K562 (cell line): Measurements from ENCODE around the gene MPC2. TPM values are rescaled to one million over a fixed set of nuclear protein-coding genes. Genes with fewer than 3 reads are reported as not detected.
A peak's percentile ranks its signal among the peaks of the same experiment; 100 is the strongest.

ENCODE experiments used
- ARID2 ChIP-seq: fragments of 450-650 bp; IDR thresholded peaks from 2 replicates; pipeline ENCODE4 v1.6.1; 2017; ENCODE audit warnings: antibody characterized with exemption, mild to moderate bottlenecking
- BRD4 ChIP-seq: fragments of 200-600 bp; sonication (generic); IDR thresholded peaks from 2 replicates; pipeline ENCODE4 v1.6.1; 2017; ENCODE audit warnings: inconsistent platforms
- CBFA2T2 ChIP-seq: fragments of 450-650 bp; conservative IDR thresholded peaks from 2 replicates; pipeline ENCODE4 v1.6.1; 2017; ENCODE audit warnings: mild to moderate bottlenecking
- CREB1 ChIP-seq, 2 experiments: sonication (generic) in 1 of 2; formaldehyde crosslinking in 1 of 2; IDR thresholded peaks; 2 replicates each; pipeline versions ENCODE4 v1.6.1 to v1.8.0; 2012 to 2022; ENCODE audit warnings: inconsistent platforms in 1 of 2, mild to moderate bottlenecking in 1 of 2, missing genetic modification reagents in 1 of 2, moderate library complexity in 1 of 2
- ERF ChIP-seq: fragments of 450-650 bp; formaldehyde crosslinking; IDR thresholded peaks from 2 replicates; pipeline ENCODE4 v1.4.0; 2020; ENCODE audit warnings: mild to moderate bottlenecking, mixed read lengths
- ESRRA ChIP-seq: fragments of 450-650 bp; IDR thresholded peaks from 2 replicates; pipeline ENCODE4 v1.6.1; 2014; ENCODE audit warnings: low read depth, mild to moderate bottlenecking, moderate library complexity, borderline replicate concordance
- HMG20A ChIP-seq: fragments of 450-650 bp; formaldehyde crosslinking; conservative IDR thresholded peaks from 2 replicates; pipeline ENCODE4 v1.4.0; 2020; ENCODE audit warnings: mild to moderate bottlenecking, mixed read lengths
- IRF2 ChIP-seq: sonication (generic); formaldehyde crosslinking; IDR thresholded peaks from 2 replicates; pipeline ENCODE4 v1.8.1; 2022; ENCODE audit warnings: mild to moderate bottlenecking, missing genetic modification reagents
- JUNB ChIP-seq: fragments of 450-650 bp; formaldehyde crosslinking; conservative IDR thresholded peaks from 2 replicates; pipeline ENCODE4 v1.4.0; 2020; ENCODE audit warnings: mild to moderate bottlenecking
- RB1 ChIP-seq: fragments of 450-650 bp; IDR thresholded peaks from 2 replicates; pipeline ENCODE4 v1.6.1; 2017; ENCODE audit warnings: low read depth, mild to moderate bottlenecking
- TRIM28 ChIP-seq: fragments of 450-650 bp; IDR thresholded peaks from 2 replicates; pipeline ENCODE4 v1.6.1; 2017
- ZBTB43 ChIP-seq: sonication (generic); formaldehyde crosslinking; IDR thresholded peaks from 2 replicates; pipeline ENCODE4 v1.8.0; 2023; ENCODE audit warnings: mild to moderate bottlenecking, missing genetic modification reagents
- ZC3H11A ChIP-seq: IDR thresholded peaks from 2 replicates; pipeline ENCODE4 v1.6.1; 2012; ENCODE audit warnings: low read depth, low read length, improper control_type of control experiment
- ZKSCAN8 ChIP-seq: fragments of 200-800 bp; sonication (Bioruptor generic); IDR thresholded peaks from 2 replicates; pipeline ENCODE4 v1.6.1; 2016; ENCODE audit warnings: missing genetic modification characterization, missing compliant biosample characterization
- ZNF146 ChIP-seq: IDR thresholded peaks from one replicate; pipeline ENCODE4 v1.6.1; 2018; ENCODE audit warnings: missing compliant biosample characterization; ENCODE audit not compliant: unreplicated experiment
- ZNF197 ChIP-seq: fragments of 200-800 bp; sonication (Bioruptor generic); IDR thresholded peaks from 2 replicates; pipeline ENCODE4 v1.6.1; 2016; ENCODE audit warnings: low read depth, missing genetic modification characterization, missing compliant biosample characterization
- ZNF561 ChIP-seq: fragments of 450-650 bp; formaldehyde crosslinking; conservative IDR thresholded peaks from 2 replicates; pipeline ENCODE4 v1.4.0; 2020; ENCODE audit warnings: mild to moderate bottlenecking, moderate library complexity
- ZNF57 ChIP-seq: fragments of 450-650 bp; formaldehyde crosslinking; IDR thresholded peaks from 2 replicates; pipeline ENCODE4 v1.4.0; 2020; ENCODE audit warnings: mild to moderate bottlenecking, moderate library complexity
- polyA plus RNA-seq, 8 experiments: library from polyadenylated mRNA; depleted of rRNA in 4 of 8; stranded (reverse) in 5 of 8; unstranded in 3 of 8; fragments of >200 nt; fragmentation: Nextera tagmentation in 2 of 8; fragmentation: Illumina TruSeq in 1 of 8; extraction: Ambion mirVana in 2 of 8; extraction: Trizol in 1 of 8; gene quantifications; 2 replicates each; pipeline versions ENCODE4 v1.2.1 to v1.2.3, GENCODE V29; 2011 to 2014; ENCODE audit warnings: inconsistent platforms in 1 of 8, missing spikeins in 1 of 8
- total RNA-seq, 7 experiments: library from RNA; depleted of rRNA in 6 of 7; stranded (reverse); fragments of >200 nt in 6 of 7; fragmentation: Illumina TruSeq in 2 of 7; extraction: Trizol in 2 of 7; gene quantifications; 2 replicates each; pipeline versions ENCODE4 v1.2.1 to v1.2.3, GENCODE V29; 2011 to 2021; ENCODE audit warnings: low replicate concordance in 1 of 7
- TF ChIP-seq, protein P1 (sequence below): fragments of 450-650 bp; IDR thresholded peaks from 2 replicates; pipeline ENCODE4 v1.6.1; 2014; ENCODE audit warnings: low read depth, mild to moderate bottlenecking, moderate library complexity, borderline replicate concordance
- TF ChIP-seq, protein P2 (sequence below), 2 experiments: IDR thresholded peaks; 2 replicates each; pipeline ENCODE4 v1.6.1; 2012; ENCODE audit warnings: improper control_type of control experiment in 2 of 2, low read depth in 2 of 2, low read length in 2 of 2, borderline replicate concordance in 1 of 2
- TF ChIP-seq, protein P3 (sequence below): fragments of 450-650 bp; IDR thresholded peaks from 2 replicates; pipeline ENCODE4 v1.6.1; 2017; ENCODE audit warnings: mild to moderate bottlenecking, moderate library complexity
- TF ChIP-seq, protein P4 (sequence below): fragments of 450-650 bp; formaldehyde crosslinking; IDR thresholded peaks from 2 replicates; pipeline ENCODE4 v1.4.0; 2020; ENCODE audit warnings: mild to moderate bottlenecking, moderate library complexity

The MPC2 gene
- total and polyA plus RNA-seq, 9 of the 15 experiments (the other 6 are each of a cell fraction or from before 2014, with no cell fraction given) = 70.7 to 179 (median 144) TPM

GRCh38 chr1:167984886-167985489 lies 48.1 kb upstream of the MPC2 start (continued):
- TF ChIP-seq ESRRA (peak; percentile 75; the same call in 1 of the 2 replicates), BRD4 (no peak), ZNF57 (CRISPR knock-in tag) (no peak), ZNF146 (CRISPR knock-in tag) (no peak), RB1 (no peak), TRIM28 (peak; percentile 84), ZNF561 (no peak), ZC3H11A (no peak), ZKSCAN8 (CRISPR knock-in tag) (no peak), HMG20A (CRISPR knock-in tag) (no peak), ZBTB43 (CRISPR knock-in tag) (peak; percentile 88; the same call in 1 of the 2 replicates), IRF2 (CRISPR knock-in tag) (no peak), JUNB (CRISPR knock-in tag) (peak; percentile 70), CREB1 (IDR thresholded peaks at IDR 0.05) (peak; percentile 86), CREB1 (CRISPR knock-in tag; IDR thresholded peaks at IDR 0.05) (peak; percentile 91), CBFA2T2 (peak; percentile 85), ARID2 (no peak), ZNF197 (CRISPR knock-in tag) (no peak), ERF (CRISPR knock-in tag) (no peak)
- TF ChIP-seq, protein P1, sequence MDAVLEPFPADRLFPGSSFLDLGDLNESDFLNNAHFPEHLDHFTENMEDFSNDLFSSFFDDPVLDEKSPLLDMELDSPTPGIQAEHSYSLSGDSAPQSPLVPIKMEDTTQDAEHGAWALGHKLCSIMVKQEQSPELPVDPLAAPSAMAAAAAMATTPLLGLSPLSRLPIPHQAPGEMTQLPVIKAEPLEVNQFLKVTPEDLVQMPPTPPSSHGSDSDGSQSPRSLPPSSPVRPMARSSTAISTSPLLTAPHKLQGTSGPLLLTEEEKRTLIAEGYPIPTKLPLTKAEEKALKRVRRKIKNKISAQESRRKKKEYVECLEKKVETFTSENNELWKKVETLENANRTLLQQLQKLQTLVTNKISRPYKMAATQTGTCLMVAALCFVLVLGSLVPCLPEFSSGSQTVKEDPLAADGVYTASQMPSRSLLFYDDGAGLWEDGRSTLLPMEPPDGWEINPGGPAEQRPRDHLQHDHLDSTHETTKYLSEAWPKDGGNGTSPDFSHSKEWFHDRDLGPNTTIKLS = peak; percentile 98
- TF ChIP-seq, protein P2, sequence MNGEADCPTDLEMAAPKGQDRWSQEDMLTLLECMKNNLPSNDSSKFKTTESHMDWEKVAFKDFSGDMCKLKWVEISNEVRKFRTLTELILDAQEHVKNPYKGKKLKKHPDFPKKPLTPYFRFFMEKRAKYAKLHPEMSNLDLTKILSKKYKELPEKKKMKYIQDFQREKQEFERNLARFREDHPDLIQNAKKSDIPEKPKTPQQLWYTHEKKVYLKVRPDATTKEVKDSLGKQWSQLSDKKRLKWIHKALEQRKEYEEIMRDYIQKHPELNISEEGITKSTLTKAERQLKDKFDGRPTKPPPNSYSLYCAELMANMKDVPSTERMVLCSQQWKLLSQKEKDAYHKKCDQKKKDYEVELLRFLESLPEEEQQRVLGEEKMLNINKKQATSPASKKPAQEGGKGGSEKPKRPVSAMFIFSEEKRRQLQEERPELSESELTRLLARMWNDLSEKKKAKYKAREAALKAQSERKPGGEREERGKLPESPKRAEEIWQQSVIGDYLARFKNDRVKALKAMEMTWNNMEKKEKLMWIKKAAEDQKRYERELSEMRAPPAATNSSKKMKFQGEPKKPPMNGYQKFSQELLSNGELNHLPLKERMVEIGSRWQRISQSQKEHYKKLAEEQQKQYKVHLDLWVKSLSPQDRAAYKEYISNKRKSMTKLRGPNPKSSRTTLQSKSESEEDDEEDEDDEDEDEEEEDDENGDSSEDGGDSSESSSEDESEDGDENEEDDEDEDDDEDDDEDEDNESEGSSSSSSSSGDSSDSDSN (IDR thresholded peaks at IDR 0.05; ENCODE audit: borderline replicate concordance in 1 of 2, low read depth in 2 of 2, low read length in 2 of 2) = no peak
- TF ChIP-seq, protein P3, sequence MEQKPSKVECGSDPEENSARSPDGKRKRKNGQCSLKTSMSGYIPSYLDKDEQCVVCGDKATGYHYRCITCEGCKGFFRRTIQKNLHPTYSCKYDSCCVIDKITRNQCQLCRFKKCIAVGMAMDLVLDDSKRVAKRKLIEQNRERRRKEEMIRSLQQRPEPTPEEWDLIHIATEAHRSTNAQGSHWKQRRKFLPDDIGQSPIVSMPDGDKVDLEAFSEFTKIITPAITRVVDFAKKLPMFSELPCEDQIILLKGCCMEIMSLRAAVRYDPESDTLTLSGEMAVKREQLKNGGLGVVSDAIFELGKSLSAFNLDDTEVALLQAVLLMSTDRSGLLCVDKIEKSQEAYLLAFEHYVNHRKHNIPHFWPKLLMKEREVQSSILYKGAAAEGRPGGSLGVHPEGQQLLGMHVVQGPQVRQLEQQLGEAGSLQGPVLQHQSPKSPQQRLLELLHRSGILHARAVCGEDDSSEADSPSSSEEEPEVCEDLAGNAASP = no peak
- TF ChIP-seq, protein P4, sequence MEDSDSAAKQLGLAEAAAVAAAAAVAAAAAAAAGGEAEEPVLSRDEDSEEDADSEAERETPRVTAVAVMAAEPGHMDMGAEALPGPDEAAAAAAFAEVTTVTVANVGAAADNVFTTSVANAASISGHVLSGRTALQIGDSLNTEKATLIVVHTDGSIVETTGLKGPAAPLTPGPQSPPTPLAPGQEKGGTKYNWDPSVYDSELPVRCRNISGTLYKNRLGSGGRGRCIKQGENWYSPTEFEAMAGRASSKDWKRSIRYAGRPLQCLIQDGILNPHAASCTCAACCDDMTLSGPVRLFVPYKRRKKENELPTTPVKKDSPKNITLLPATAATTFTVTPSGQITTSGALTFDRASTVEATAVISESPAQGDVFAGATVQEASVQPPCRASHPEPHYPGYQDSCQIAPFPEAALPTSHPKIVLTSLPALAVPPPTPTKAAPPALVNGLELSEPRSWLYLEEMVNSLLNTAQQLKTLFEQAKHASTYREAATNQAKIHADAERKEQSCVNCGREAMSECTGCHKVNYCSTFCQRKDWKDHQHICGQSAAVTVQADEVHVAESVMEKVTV (CRISPR knock-in tag) = no peak
